ENCODE data around the gene WSB2. TPM values are rescaled to one million over a fixed set of nuclear protein-coding genes. Genes with fewer than 3 reads are reported as not detected.

Gene WSB2
- 10 to 100 TPM; 60.7 to 61.7 TPM for total RNA-seq
- 54.5 TPM for polyA plus RNA-seq (2013, experiment 1 of 2)
- 62.1 TPM for polyA plus RNA-seq (2013, experiment 2 of 2)
- long read RNA-seq, experiment 1, transcript WSB2-201 (9 exons, 2,646 nt): major isoform, 12 of 20 reads
- long read RNA-seq, experiment 1, partial matches to known transcripts: 3 of 20 reads
- long read RNA-seq, experiment 1, other reads (novel, unspliced or antisense): 5 of 20 reads
- long read RNA-seq, experiment 2, transcript WSB2-201 (9 exons, 2,646 nt): major isoform, 118 of 141 reads
- long read RNA-seq, experiment 2, partial matches to known transcripts: 8 of 141 reads
- long read RNA-seq, experiment 2, other reads (novel, unspliced or antisense): 10 of 141 reads
- long read RNA-seq, experiment 3, transcript WSB2-201 (9 exons, 2,646 nt): major isoform, 29 of 101 reads
- long read RNA-seq, experiment 3, partial matches to known transcripts: 63 of 101 reads
- long read RNA-seq, experiment 3, other reads (novel, unspliced or antisense): 2 of 101 reads
- long read RNA-seq, experiment 4: 0 reads

- Histone ChIP-seq H3K27ac (ENCODE audit: low read depth, low read length) (peak within 1 kb of the TSS; percentile 36), H3K36me3 (ENCODE audit: control insufficient read depth, insufficient read depth, low read length) (peaks cover 12% of the 10 kb centered on the region), H3K9me3 (ENCODE audit: control insufficient read depth, low read length) (no peaks in the 10 kb centered on the region), H3K4me1 (ENCODE audit: control insufficient read depth, insufficient read depth, low read length) (peaks cover 12% of the 10 kb centered on the region), H3K4me3 (ENCODE audit: low read length) (peak within 1 kb of the TSS; percentile 91), H3K27me3 (ENCODE audit: control insufficient read depth, insufficient read depth, low read length, poor library complexity, severe bottlenecking) (no peaks in the 10 kb centered on the region), H3K9ac (ENCODE audit: extremely low read depth, low read length, poor library complexity, severe bottlenecking) (peak within 1 kb of the TSS; percentile 83)
- peak within 1 kb of the TSS; percentile 97 for H3K27ac Mint-ChIP-seq
- TF ChIP-seq CTCF (conservative IDR thresholded peaks at IDR 0.05): no peak
- peaks cover 41% of the 10 kb centered on the region for H3K4me1 Mint-ChIP-seq
- no peaks in the 10 kb centered on the region for H3K27me3 Mint-ChIP-seq (ENCODE audit: insufficient read depth)
- no peaks in the 10 kb centered on the region for H3K9me3 Mint-ChIP-seq
- H3K4me3 Mint-ChIP-seq: peak within 1 kb of the TSS; percentile 83
- H3K36me3 Mint-ChIP-seq (ENCODE audit: low read depth): peaks cover 14% of the 10 kb centered on the region
- DNase-seq: peak; percentile 86
- WGBS, 2 experiments (ENCODE audit: insufficient coverage in 1 of 2, insufficient read length in 1 of 2): 0 to 1% methylated on average over 21 to 75 of the region's 76 CpGs
These were observed at the start of gene WSB2 for GRCh38 chr12:118061011-118061872. Gene WSB2 (minus strand): TSS chr12:118061179. CDS start chr12:118061048, 131 bp downstream.

- TF ChIP-seq CTCF (conservative IDR thresholded peaks at IDR 0.05): no peak
- no peak for DNase-seq
- Histone ChIP-seq H3K9me3 (ENCODE audit: control insufficient read depth, low read length) (no peaks in the 10 kb centered on the region), H3K9ac (ENCODE audit: extremely low read depth, low read length, poor library complexity, severe bottlenecking) (no peak overlapping the region), H3K4me3 (ENCODE audit: low read length) (no peak overlapping the region), H3K27ac (ENCODE audit: low read depth, low read length) (no peak overlapping the region), H3K36me3 (ENCODE audit: control insufficient read depth, insufficient read depth, low read length) (no peaks in the 10 kb centered on the region), H3K4me1 (ENCODE audit: control insufficient read depth, insufficient read depth, low read length) (no peaks in the 10 kb centered on the region), H3K27me3 (ENCODE audit: control insufficient read depth, insufficient read depth, low read length, poor library complexity, severe bottlenecking) (no peaks in the 10 kb centered on the region)
- Mint-ChIP-seq H3K4me3 (no peak overlapping the region), H3K27ac (no peak overlapping the region), H3K9me3 (peaks cover 5% of the 10 kb centered on the region), H3K36me3 (ENCODE audit: low read depth) (no peaks in the 10 kb centered on the region), H3K4me1 (peaks cover 10% of the 10 kb centered on the region), H3K27me3 (ENCODE audit: insufficient read depth) (no peaks in the 10 kb centered on the region)
- 100% methylated on average over 1 of the region's 1 CpG; no CpG with 5 or more reads in 1 of the 2 experiments for WGBS, 2 experiments (ENCODE audit: insufficient coverage in 1 of 2, insufficient read length in 1 of 2)
These were observed 48.1 kb upstream of the WSB2 start for GRCh38 chr12:118109088-118109487.

GRCh38 chr12:118107694-118108093, 46.7 kb upstream of the WSB2 start:
- no peaks in the 10 kb centered on the region for H3K9me3 ChIP-seq (ENCODE audit: control insufficient read depth, low read length)
- H3K27me3 ChIP-seq (ENCODE audit: control insufficient read depth, insufficient read depth, low read length, poor library complexity, severe bottlenecking): no peaks in the 10 kb centered on the region
- no peak overlapping the region for H3K27ac ChIP-seq (ENCODE audit: low read depth, low read length)
- 94 to 96% methylated on average over 6 to 8 of the region's 8 CpGs for WGBS, 2 experiments (ENCODE audit: insufficient coverage in 1 of 2, insufficient read length in 1 of 2)
- no peaks in the 10 kb centered on the region for H3K36me3 Mint-ChIP-seq (ENCODE audit: low read depth)
- no peak overlapping the region for H3K27ac Mint-ChIP-seq
- H3K4me3 ChIP-seq (ENCODE audit: low read length): no peak overlapping the region
- H3K4me3 Mint-ChIP-seq: no peak overlapping the region
- peaks cover 13% of the 10 kb centered on the region for H3K4me1 Mint-ChIP-seq
- H3K9me3 Mint-ChIP-seq: no peaks in the 10 kb centered on the region
- no peak overlapping the region for H3K9ac ChIP-seq (ENCODE audit: extremely low read depth, low read length, poor library complexity, severe bottlenecking)
- no peak for TF ChIP-seq CTCF (conservative IDR thresholded peaks at IDR 0.05)
- no peak for DNase-seq
- H3K27me3 Mint-ChIP-seq (ENCODE audit: insufficient read depth): no peaks in the 10 kb centered on the region
- H3K36me3 ChIP-seq (ENCODE audit: control insufficient read depth, insufficient read depth, low read length): no peaks in the 10 kb centered on the region
- H3K4me1 ChIP-seq (ENCODE audit: control insufficient read depth, insufficient read depth, low read length): no peaks in the 10 kb centered on the region
